WTC11 (cell line): Measurements from ENCODE around the gene CTH. TPM values are rescaled to one million over a fixed set of nuclear protein-coding genes. Genes with fewer than 3 reads are reported as not detected.

Experiments
- ATAC-seq: fragments of 200-7000 bp; cut with Tn5 transposase; 2 replicates; pipeline ENCODE4 v1.10.0; 2021; ENCODE audit warnings: mild to moderate bottlenecking, moderate library complexity
- CTCF ChIA-PET: fragments of 300-600 bp; sonication (Branson Sonifier 250); formaldehyde crosslinking; loops from one replicate; lab custom pipeline; 2021; ENCODE audit warnings: antibody characterized with exemption; lab: Charles Lee
- POLR2A ChIA-PET: fragments of 350-600 bp; sonication (Branson Sonifier 250); formaldehyde crosslinking; loops from one replicate; lab custom pipeline; 2021; ENCODE audit warnings: antibody characterized with exemption; lab: Charles Lee
- DNase-seq: peaks from one replicate; pipeline ENCODE4 v3.0.0; 2021; ENCODE audit warnings: low spot score
- H3K27ac Mint-ChIP-seq: 2 replicates; pipeline ENCODE4 v1.8.0; 2021; ENCODE audit warnings: mixed read lengths
- H3K27me3 Mint-ChIP-seq: 2 replicates; pipeline ENCODE4 v1.8.0; 2021; ENCODE audit warnings: low read depth, mild to moderate bottlenecking, moderate library complexity, mixed read lengths
- H3K36me3 Mint-ChIP-seq: 2 replicates; pipeline ENCODE4 v1.8.0; 2021; ENCODE audit warnings: mixed read lengths
- H3K4me1 Mint-ChIP-seq: 2 replicates; pipeline ENCODE4 v1.8.0; 2022; ENCODE audit warnings: mixed read lengths
- H3K4me3 Mint-ChIP-seq: 2 replicates; pipeline ENCODE4 v1.8.0; 2021; ENCODE audit warnings: mild to moderate bottlenecking, moderate library complexity, mixed read lengths
- H3K9me3 Mint-ChIP-seq: 2 replicates; pipeline ENCODE4 v1.8.0; 2021; ENCODE audit warnings: mixed read lengths
- ATF1 ChIP-seq: sonication (generic); formaldehyde crosslinking; IDR thresholded peaks from 2 replicates; pipeline ENCODE4 v1.8.1; 2023; ENCODE audit warnings: mild to moderate bottlenecking, moderate library complexity, missing genetic modification reagents
- ATF2 ChIP-seq: sonication (generic); formaldehyde crosslinking; IDR thresholded peaks from 2 replicates; pipeline ENCODE4 v1.8.1; 2022; ENCODE audit warnings: low read depth, missing genetic modification reagents, borderline replicate concordance
- ATF3 ChIP-seq: sonication (generic); formaldehyde crosslinking; conservative IDR thresholded peaks from 2 replicates; pipeline ENCODE4 v1.8.1; 2022; ENCODE audit warnings: mild to moderate bottlenecking, missing genetic modification reagents
- CREM ChIP-seq: sonication (generic); formaldehyde crosslinking; IDR thresholded peaks from 2 replicates; pipeline ENCODE4 v1.8.1; 2022; ENCODE audit warnings: mild to moderate bottlenecking, missing genetic modification reagents, moderate library complexity
- GRHL2 ChIP-seq: fragments of 250-450 bp; sonication (Bioruptor Pico); IDR thresholded peaks from 2 replicates; pipeline ENCODE4 v1.8.0; 2022; ENCODE audit warnings: mild to moderate bottlenecking, moderate library complexity; ENCODE audit not compliant: insufficient replicate concordance, severe bottlenecking
- JAZF1 ChIP-seq: fragments of 250-450 bp; sonication (Bioruptor Pico); IDR thresholded peaks from 2 replicates; pipeline ENCODE4 v1.9.0; 2021; ENCODE audit warnings: moderate library complexity, mild to moderate bottlenecking, inconsistent platforms
- NFE2L1 ChIP-seq: sonication (generic); formaldehyde crosslinking; IDR thresholded peaks from 2 replicates; pipeline ENCODE4 v1.8.1; 2023; ENCODE audit warnings: missing genetic modification reagents
- NFYB ChIP-seq: sonication (generic); formaldehyde crosslinking; conservative IDR thresholded peaks from 2 replicates; pipeline ENCODE4 v1.8.0; 2022; ENCODE audit warnings: low read depth, missing genetic modification reagents
- NR2C2 ChIP-seq: sonication (generic); formaldehyde crosslinking; IDR thresholded peaks from 2 replicates; pipeline ENCODE4 v1.8.0; 2022; ENCODE audit warnings: mild to moderate bottlenecking, missing genetic modification reagents
- RORB ChIP-seq: fragments of 250-450 bp; sonication (Bioruptor Pico); IDR thresholded peaks from 2 replicates; pipeline ENCODE4 v1.9.0; 2021; ENCODE audit warnings: mild to moderate bottlenecking
- STAT6 ChIP-seq: sonication (generic); formaldehyde crosslinking; conservative IDR thresholded peaks from 2 replicates; pipeline ENCODE4 v1.8.1; 2023; ENCODE audit warnings: mild to moderate bottlenecking, low read depth, missing genetic modification reagents, moderate library complexity
- TEAD1 ChIP-seq: sonication (generic); formaldehyde crosslinking; IDR thresholded peaks from 2 replicates; pipeline ENCODE4 v1.8.0; 2022; ENCODE audit warnings: mild to moderate bottlenecking, missing genetic modification reagents
- TEAD4 ChIP-seq: sonication (generic); formaldehyde crosslinking; IDR thresholded peaks from 2 replicates; pipeline ENCODE4 v1.8.0; 2022; ENCODE audit warnings: mild to moderate bottlenecking, missing genetic modification reagents
- TP53 ChIP-seq: sonication (generic); formaldehyde crosslinking; IDR thresholded peaks from 2 replicates; pipeline ENCODE4 v1.8.1; 2023; ENCODE audit warnings: mild to moderate bottlenecking, missing genetic modification reagents
- USF2 ChIP-seq: sonication (generic); formaldehyde crosslinking; IDR thresholded peaks from 2 replicates; pipeline ENCODE4 v1.8.1; 2023; ENCODE audit warnings: mild to moderate bottlenecking, missing genetic modification reagents, moderate library complexity
- ZNF121 ChIP-seq: sonication (generic); formaldehyde crosslinking; IDR thresholded peaks from 2 replicates; pipeline ENCODE4 v1.8.0; 2023; ENCODE audit warnings: missing genetic modification reagents
- ZSCAN18 ChIP-seq: fragments of 250-450 bp; sonication (Bioruptor Pico); IDR thresholded peaks from 2 replicates; pipeline ENCODE4 v2.1.2; 2022; ENCODE audit warnings: mild to moderate bottlenecking, moderate library complexity
- total RNA-seq: library from RNA; stranded (reverse); gene quantifications from 3 replicates; pipeline ENCODE4 v1.2.3, GENCODE V29; 2021
- TF ChIP-seq, protein P1 (sequence below): sonication (generic); formaldehyde crosslinking; IDR thresholded peaks from 2 replicates; pipeline ENCODE4 v1.8.0; 2022; ENCODE audit warnings: mild to moderate bottlenecking, missing genetic modification reagents
- TF ChIP-seq, protein P2 (sequence below): sonication (generic); formaldehyde crosslinking; IDR thresholded peaks from 2 replicates; pipeline ENCODE4 v1.8.1; 2023; ENCODE audit warnings: mild to moderate bottlenecking, missing genetic modification reagents, moderate library complexity
- TF ChIP-seq, protein P3 (sequence below): sonication (generic); formaldehyde crosslinking; IDR thresholded peaks from 2 replicates; pipeline ENCODE4 v1.8.1; 2022; ENCODE audit warnings: low read depth, mild to moderate bottlenecking, moderate library complexity, missing genetic modification reagents, borderline replicate concordance

CTH gene
- total RNA-seq, 1 experiment from 2014 or later: 27.8 TPM

GRCh38 chr1:70387507-70387906, 23.6 kb upstream of the CTH start:
- no peak for TF ChIP-seq USF2 (CRISPR knock-in tag)
- TF ChIP-seq NFYB (CRISPR knock-in tag): no peak
- no peak for TF ChIP-seq RORB
- TF ChIP-seq ATF3 (CRISPR knock-in tag): no peak
- no peak for TF ChIP-seq CREM (CRISPR knock-in tag)
- TF ChIP-seq TP53 (CRISPR knock-in tag): no peak
- TF ChIP-seq, protein P1, sequence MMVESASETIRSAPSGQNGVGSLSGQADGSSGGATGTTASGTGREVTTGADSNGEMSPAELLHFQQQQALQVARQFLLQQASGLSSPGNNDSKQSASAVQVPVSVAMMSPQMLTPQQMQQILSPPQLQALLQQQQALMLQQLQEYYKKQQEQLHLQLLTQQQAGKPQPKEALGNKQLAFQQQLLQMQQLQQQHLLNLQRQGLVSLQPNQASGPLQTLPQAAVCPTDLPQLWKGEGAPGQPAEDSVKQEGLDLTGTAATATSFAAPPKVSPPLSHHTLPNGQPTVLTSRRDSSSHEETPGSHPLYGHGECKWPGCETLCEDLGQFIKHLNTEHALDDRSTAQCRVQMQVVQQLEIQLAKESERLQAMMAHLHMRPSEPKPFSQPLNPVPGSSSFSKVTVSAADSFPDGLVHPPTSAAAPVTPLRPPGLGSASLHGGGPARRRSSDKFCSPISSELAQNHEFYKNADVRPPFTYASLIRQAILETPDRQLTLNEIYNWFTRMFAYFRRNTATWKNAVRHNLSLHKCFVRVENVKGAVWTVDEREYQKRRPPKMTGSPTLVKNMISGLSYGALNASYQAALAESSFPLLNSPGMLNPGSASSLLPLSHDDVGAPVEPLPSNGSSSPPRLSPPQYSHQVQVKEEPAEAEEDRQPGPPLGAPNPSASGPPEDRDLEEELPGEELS (CRISPR knock-in tag): no peak
- no peak for TF ChIP-seq NFE2L1 (CRISPR knock-in tag)
- no peak for TF ChIP-seq GRHL2 (CRISPR knock-in tag)
- no peak for TF ChIP-seq ZSCAN18 (CRISPR knock-in tag)
- no peak for TF ChIP-seq ATF1 (CRISPR knock-in tag)
- TF ChIP-seq NR2C2 (CRISPR knock-in tag): no peak
- ChIA-PET CTCF (interaction anchor here (0.9 kb wide), 1 partner anchor 23 kb away, joined by 3 read pairs; no protein-coding TSS in a partner anchor), POLR2A (interaction anchor here (0.9 kb wide), 1 partner anchor 24 kb away, joined by 3 read pairs; the partner anchor contains the start of gene CTH)
- DNase-seq (no peak), ATAC-seq (no peak)
- Mint-ChIP-seq H3K27ac (no peak overlapping the region), H3K4me3 (no peak overlapping the region), H3K4me1 (no peaks in the 10 kb centered on the region), H3K36me3 (no peaks in the 10 kb centered on the region), H3K9me3 (no peaks in the 10 kb centered on the region), H3K27me3 (no peaks in the 10 kb centered on the region)

- ChIA-PET CTCF (no interaction called here), POLR2A (no interaction called here)
- DNase-seq: no peak
- H3K27me3 Mint-ChIP-seq: no peaks in the 10 kb centered on the region
- ATAC-seq: no peak
- no peaks in the 10 kb centered on the region for H3K4me1 Mint-ChIP-seq
- H3K9me3 Mint-ChIP-seq: peaks cover 3% of the 10 kb centered on the region
- TF ChIP-seq ZSCAN18 (CRISPR knock-in tag) (no peak), ATF2 (CRISPR knock-in tag) (no peak), STAT6 (CRISPR knock-in tag) (no peak), RORB (no peak), TEAD4 (CRISPR knock-in tag) (no peak), JAZF1 (CRISPR knock-in tag) (no peak), TEAD1 (no peak), ZNF121 (CRISPR knock-in tag) (no peak)
- TF ChIP-seq, protein P2, sequence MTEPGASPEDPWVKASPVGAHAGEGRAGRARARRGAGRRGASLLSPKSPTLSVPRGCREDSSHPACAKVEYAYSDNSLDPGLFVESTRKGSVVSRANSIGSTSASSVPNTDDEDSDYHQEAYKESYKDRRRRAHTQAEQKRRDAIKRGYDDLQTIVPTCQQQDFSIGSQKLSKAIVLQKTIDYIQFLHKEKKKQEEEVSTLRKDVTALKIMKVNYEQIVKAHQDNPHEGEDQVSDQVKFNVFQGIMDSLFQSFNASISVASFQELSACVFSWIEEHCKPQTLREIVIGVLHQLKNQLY (CRISPR knock-in tag): no peak
- TF ChIP-seq, protein P3, sequence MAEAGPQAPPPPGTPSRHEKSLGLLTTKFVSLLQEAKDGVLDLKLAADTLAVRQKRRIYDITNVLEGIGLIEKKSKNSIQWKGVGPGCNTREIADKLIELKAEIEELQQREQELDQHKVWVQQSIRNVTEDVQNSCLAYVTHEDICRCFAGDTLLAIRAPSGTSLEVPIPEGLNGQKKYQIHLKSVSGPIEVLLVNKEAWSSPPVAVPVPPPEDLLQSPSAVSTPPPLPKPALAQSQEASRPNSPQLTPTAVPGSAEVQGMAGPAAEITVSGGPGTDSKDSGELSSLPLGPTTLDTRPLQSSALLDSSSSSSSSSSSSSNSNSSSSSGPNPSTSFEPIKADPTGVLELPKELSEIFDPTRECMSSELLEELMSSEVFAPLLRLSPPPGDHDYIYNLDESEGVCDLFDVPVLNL: no peak
- no peak overlapping the region for H3K27ac Mint-ChIP-seq
- H3K4me3 Mint-ChIP-seq: no peak overlapping the region
- H3K36me3 Mint-ChIP-seq: no peaks in the 10 kb centered on the region
Measured at GRCh38 chr1:70392626-70393025, 18.4 kb upstream of the CTH start.
